HEK293 (cell line): ENCODE data around the gene PERM1.
"Not testable (repeated sequence)": the region's sequence is repeated elsewhere in the genome, so short reads cannot be mapped to it uniquely, and the experiment has no call there.

Experiments used
- CTCF ChIA-PET: fragments of 350-600 bp; formaldehyde crosslinking; extraction: SDS; loops from one replicate; lab custom pipeline; 2021; ENCODE audit warnings: antibody characterized with exemption; lab: Yijun Ruan, JAX
- POLR2A ChIA-PET: fragments of 300-600 bp; formaldehyde crosslinking; extraction: SDS; loops from one replicate; lab custom pipeline; 2020; ENCODE audit warnings: antibody characterized with exemption, inconsistent platforms; lab: Yijun Ruan, JAX
- H3K27ac ChIP-seq: fragments of 200-500 bp; sonication (Bioruptor generic); 2 replicates; pipeline ENCODE4 v1.5.1; 2014; ENCODE audit warnings: low read depth, low read length, control low read depth, inconsistent platforms; ENCODE audit errors: extremely low read depth
- H3K36me3 ChIP-seq, 2 experiments: fragments of 200-500 bp in 1 of 2; sonication (Bioruptor generic) in 1 of 2; 1 replicate in 1 of 2; 2 replicates in 1 of 2; pipeline ENCODE4 v1.5.1; 2014 to 2017; ENCODE audit warnings: inconsistent platforms in 2 of 2, low read length in 2 of 2; ENCODE audit not compliant: control insufficient read depth in 2 of 2, insufficient read depth in 1 of 2
- H3K4me1 ChIP-seq: fragments of 200-500 bp; sonication (Bioruptor generic); 2 replicates; pipeline ENCODE4 v1.5.1; 2014; ENCODE audit warnings: mild to moderate bottlenecking, low read length, inconsistent platforms; ENCODE audit not compliant: control insufficient read depth, insufficient read depth
- H3K4me3 ChIP-seq: 2 replicates; pipeline ENCODE4 v1.5.1; 2011; ENCODE audit warnings: low read depth, mild to moderate bottlenecking, control low read depth, low read length, moderate library complexity
- H3K9me3 ChIP-seq: fragments of 200-500 bp; sonication (Bioruptor generic); 2 replicates; pipeline ENCODE4 v1.5.1; 2014; ENCODE audit warnings: low read depth, low read length, inconsistent platforms; ENCODE audit not compliant: control insufficient read depth, insufficient read depth
- FEZF1 ChIP-seq: fragments of 450-650 bp; formaldehyde crosslinking; IDR thresholded peaks from 2 replicates; pipeline ENCODE4 v1.5.1; 2016; ENCODE audit warnings: missing biosample characterization, missing genetic modification characterization
- KLF10 ChIP-seq: fragments of 450-650 bp; IDR thresholded peaks from 2 replicates; pipeline ENCODE4 v1.5.1; 2018; ENCODE audit warnings: missing biosample characterization, mild to moderate bottlenecking, missing genetic modification characterization
- KLF7 ChIP-seq: fragments of 450-650 bp; formaldehyde crosslinking; IDR thresholded peaks from 2 replicates; pipeline ENCODE4 v1.5.1; 2016; ENCODE audit warnings: missing biosample characterization, missing genetic modification characterization, borderline replicate concordance
- KLF9 ChIP-seq: fragments of 450-650 bp; formaldehyde crosslinking; IDR thresholded peaks from 2 replicates; pipeline ENCODE4 v1.5.1; 2016; ENCODE audit warnings: missing biosample characterization, missing genetic modification characterization, low read depth
- PATZ1 ChIP-seq: fragments of 450-650 bp; formaldehyde crosslinking; IDR thresholded peaks from 2 replicates; pipeline ENCODE4 v1.5.1; 2016; ENCODE audit warnings: missing biosample characterization, missing genetic modification characterization
- SP2 ChIP-seq: fragments of 450-650 bp; formaldehyde crosslinking; IDR thresholded peaks from 2 replicates; pipeline ENCODE4 v1.5.1; 2016; ENCODE audit warnings: missing biosample characterization, missing genetic modification characterization
- ZNF132 ChIP-seq: fragments of 450-650 bp; formaldehyde crosslinking; IDR thresholded peaks from 2 replicates; pipeline ENCODE4 v1.5.1; 2017; ENCODE audit warnings: missing biosample characterization, missing genetic modification characterization, borderline replicate concordance
- ZNF544 ChIP-seq: fragments of 450-650 bp; formaldehyde crosslinking; IDR thresholded peaks from 2 replicates; pipeline ENCODE4 v1.5.0; 2017; ENCODE audit warnings: missing biosample characterization, missing genetic modification characterization
- ZNF600 ChIP-seq: fragments of 450-650 bp; formaldehyde crosslinking; IDR thresholded peaks from 2 replicates; pipeline ENCODE4 v1.5.1; 2016; ENCODE audit warnings: missing biosample characterization, missing genetic modification characterization
- TF ChIP-seq, protein P1 (sequence below): fragments of 450-650 bp; formaldehyde crosslinking; IDR thresholded peaks from 2 replicates; pipeline ENCODE4 v1.5.1; 2016; ENCODE audit warnings: missing biosample characterization, missing genetic modification characterization
- TF ChIP-seq, protein P2 (sequence below): fragments of 450-650 bp; formaldehyde crosslinking; IDR thresholded peaks from 2 replicates; pipeline ENCODE4 v1.5.1; 2016; ENCODE audit warnings: missing biosample characterization, missing genetic modification characterization
- TF ChIP-seq, protein P3 (sequence below): fragments of 450-650 bp; formaldehyde crosslinking; IDR thresholded peaks from 2 replicates; pipeline ENCODE4 v1.5.1; 2016; ENCODE audit warnings: missing biosample characterization, missing genetic modification characterization

Gene PERM1

GRCh38 chr1:1019122-1019999 lies 37.5 kb upstream of the PERM1 start (continued):
- TF ChIP-seq ZNF544 (tag by site-specific recombination) = no peak
- peak; percentile 71 for TF ChIP-seq KLF10
- TF ChIP-seq KLF7 (tag by site-specific recombination) = no peak
- TF ChIP-seq KLF9 (tag by site-specific recombination) = peak; percentile 92
- TF ChIP-seq, all 188 proteins: peak for 21

DNA sequence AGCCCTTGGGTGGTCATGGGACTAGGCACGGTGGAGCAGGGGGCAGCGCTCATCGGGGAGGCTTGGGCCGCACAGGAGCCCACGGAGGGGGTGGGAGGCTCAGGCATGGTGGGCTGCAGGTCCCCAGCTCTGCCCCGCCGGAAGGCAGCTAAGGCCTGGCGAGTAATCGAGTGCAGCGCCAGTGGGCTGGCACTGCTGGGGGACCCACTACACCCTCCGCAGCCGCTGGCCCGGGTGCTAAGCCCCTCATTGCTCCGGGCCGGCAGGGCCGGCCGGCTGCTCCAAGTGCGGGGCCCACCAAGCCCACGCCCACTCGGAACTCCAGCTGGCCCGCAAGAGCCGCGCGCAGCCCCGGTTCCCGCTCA lies 36.4 kb upstream of the PERM1 start:
- CTCF ChIA-PET = interaction anchor here (1.0 to 3.2 kb wide), 6 partner anchors 11 to 273 kb away, joined by 3 to 31 read pairs (median 7); no protein-coding TSS in a partner anchor

DNA sequence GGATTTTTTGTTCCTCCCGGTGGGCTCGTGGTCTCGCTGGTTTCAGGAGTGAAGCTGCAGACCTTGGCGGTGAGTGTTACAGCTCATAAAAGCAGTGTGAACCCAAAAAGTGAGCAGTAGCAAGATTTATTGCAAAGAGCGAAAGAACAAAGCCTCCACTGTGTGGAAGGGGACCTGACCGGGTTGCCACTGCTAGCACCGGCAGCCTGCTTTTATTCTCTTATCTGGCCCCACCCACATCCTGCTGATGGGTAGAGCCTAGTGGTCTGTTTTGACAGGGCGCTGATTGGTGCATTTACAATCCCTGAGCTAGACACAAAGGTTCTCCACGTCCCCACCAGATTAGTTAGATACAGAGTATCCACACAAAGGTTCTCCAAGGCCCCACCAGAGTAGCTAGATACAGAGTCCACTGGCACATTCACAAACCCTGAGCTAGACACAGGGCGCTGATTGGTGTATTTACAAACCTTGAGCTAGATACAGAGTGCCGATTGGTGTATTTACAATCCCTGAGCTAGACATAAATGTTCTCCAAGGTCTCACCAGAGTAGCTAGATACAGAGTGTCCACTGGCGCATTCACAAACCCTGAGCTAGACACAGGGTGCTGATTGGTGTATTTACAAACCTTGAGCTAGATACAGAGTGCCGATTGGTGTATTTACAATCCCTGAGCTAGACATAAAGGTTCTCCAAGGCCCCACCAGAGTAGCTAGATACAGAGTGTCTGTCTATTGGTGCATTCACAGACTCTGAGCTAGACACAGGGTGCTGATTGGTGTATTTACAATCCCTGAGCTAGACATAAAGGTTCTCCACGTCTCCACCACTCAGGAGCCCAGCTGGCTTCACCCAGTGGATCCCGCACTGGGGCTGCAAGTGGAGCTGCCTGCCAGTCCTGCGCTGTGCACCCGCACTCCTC lies 35.8 kb upstream of the PERM1 start:
- H3K36me3 ChIP-seq, H3K27ac ChIP-seq, H3K4me3 ChIP-seq, H3K9me3 ChIP-seq, H3K4me1 ChIP-seq: not testable (repeated sequence)
- CTCF ChIA-PET = interaction anchor here (0.7 to 3.2 kb wide), 5 partner anchors 9 to 58 kb away, joined by 3 to 31 read pairs (median 5); no protein-coding TSS in a partner anchor
- peak; percentile 32; the same call in 1 of the 2 replicates for TF ChIP-seq FEZF1 (tag by site-specific recombination)
- peak; percentile 44 for TF ChIP-seq SP2 (tag by site-specific recombination)
- POLR2A ChIA-PET = interaction anchor here (0.5 to 5.6 kb wide), 3 partner anchors 18 to 52 kb away, joined by 3 to 44 read pairs (median 7); partner anchors contain the start of gene HES4

More for the DNA sequence above, 36.4 kb upstream of the PERM1 start:
- not testable (repeated sequence) for H3K4me3 ChIP-seq, H3K9me3 ChIP-seq, H3K4me1 ChIP-seq, H3K27ac ChIP-seq
- POLR2A ChIA-PET = interaction anchor here (0.5 to 5.6 kb wide), 2 partner anchors 19 to 51 kb away, joined by 3 to 44 read pairs; partner anchors contain the start of gene HES4
- peaks cover 0 to 13% of the 10 kb centered on the region in 2 experiments; a peak in 1 of 3 replicates for H3K36me3 ChIP-seq

- no peaks in the 10 kb centered on the region for H3K4me1 ChIP-seq
- no peak overlapping the region for H3K4me3 ChIP-seq
- H3K36me3 ChIP-seq = peaks cover 0 to 4% of the 10 kb centered on the region in 2 experiments; a peak in 2 of 3 replicates
- ChIA-PET POLR2A (interaction anchor here (0.8 to 2.2 kb wide), 3 partner anchors 13 to 19 kb away, joined by 3 to 11 read pairs (median 3); no protein-coding TSS in a partner anchor), CTCF (interaction anchor here (0.6 to 3.0 kb wide), 7 partner anchors 8 to 424 kb away, joined by 3 to 20 read pairs (median 4); no protein-coding TSS in a partner anchor)
- no peaks in the 10 kb centered on the region for H3K9me3 ChIP-seq
- no peak overlapping the region for H3K27ac ChIP-seq
- no peak for TF ChIP-seq ZNF132 (tag by site-specific recombination)
- TF ChIP-seq PATZ1 = peak; percentile 51; the same call in 1 of the 2 replicates
- TF ChIP-seq, protein P1, sequence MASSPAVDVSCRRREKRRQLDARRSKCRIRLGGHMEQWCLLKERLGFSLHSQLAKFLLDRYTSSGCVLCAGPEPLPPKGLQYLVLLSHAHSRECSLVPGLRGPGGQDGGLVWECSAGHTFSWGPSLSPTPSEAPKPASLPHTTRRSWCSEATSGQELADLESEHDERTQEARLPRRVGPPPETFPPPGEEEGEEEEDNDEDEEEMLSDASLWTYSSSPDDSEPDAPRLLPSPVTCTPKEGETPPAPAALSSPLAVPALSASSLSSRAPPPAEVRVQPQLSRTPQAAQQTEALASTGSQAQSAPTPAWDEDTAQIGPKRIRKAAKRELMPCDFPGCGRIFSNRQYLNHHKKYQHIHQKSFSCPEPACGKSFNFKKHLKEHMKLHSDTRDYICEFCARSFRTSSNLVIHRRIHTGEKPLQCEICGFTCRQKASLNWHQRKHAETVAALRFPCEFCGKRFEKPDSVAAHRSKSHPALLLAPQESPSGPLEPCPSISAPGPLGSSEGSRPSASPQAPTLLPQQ = peak; percentile 42; the same call in 1 of the 2 replicates
- TF ChIP-seq, protein P2, sequence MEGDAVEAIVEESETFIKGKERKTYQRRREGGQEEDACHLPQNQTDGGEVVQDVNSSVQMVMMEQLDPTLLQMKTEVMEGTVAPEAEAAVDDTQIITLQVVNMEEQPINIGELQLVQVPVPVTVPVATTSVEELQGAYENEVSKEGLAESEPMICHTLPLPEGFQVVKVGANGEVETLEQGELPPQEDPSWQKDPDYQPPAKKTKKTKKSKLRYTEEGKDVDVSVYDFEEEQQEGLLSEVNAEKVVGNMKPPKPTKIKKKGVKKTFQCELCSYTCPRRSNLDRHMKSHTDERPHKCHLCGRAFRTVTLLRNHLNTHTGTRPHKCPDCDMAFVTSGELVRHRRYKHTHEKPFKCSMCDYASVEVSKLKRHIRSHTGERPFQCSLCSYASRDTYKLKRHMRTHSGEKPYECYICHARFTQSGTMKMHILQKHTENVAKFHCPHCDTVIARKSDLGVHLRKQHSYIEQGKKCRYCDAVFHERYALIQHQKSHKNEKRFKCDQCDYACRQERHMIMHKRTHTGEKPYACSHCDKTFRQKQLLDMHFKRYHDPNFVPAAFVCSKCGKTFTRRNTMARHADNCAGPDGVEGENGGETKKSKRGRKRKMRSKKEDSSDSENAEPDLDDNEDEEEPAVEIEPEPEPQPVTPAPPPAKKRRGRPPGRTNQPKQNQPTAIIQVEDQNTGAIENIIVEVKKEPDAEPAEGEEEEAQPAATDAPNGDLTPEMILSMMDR (tag by site-specific recombination) = no peak
- TF ChIP-seq ZNF600 (tag by site-specific recombination) = peak; percentile 62
- TF ChIP-seq, protein P3, sequence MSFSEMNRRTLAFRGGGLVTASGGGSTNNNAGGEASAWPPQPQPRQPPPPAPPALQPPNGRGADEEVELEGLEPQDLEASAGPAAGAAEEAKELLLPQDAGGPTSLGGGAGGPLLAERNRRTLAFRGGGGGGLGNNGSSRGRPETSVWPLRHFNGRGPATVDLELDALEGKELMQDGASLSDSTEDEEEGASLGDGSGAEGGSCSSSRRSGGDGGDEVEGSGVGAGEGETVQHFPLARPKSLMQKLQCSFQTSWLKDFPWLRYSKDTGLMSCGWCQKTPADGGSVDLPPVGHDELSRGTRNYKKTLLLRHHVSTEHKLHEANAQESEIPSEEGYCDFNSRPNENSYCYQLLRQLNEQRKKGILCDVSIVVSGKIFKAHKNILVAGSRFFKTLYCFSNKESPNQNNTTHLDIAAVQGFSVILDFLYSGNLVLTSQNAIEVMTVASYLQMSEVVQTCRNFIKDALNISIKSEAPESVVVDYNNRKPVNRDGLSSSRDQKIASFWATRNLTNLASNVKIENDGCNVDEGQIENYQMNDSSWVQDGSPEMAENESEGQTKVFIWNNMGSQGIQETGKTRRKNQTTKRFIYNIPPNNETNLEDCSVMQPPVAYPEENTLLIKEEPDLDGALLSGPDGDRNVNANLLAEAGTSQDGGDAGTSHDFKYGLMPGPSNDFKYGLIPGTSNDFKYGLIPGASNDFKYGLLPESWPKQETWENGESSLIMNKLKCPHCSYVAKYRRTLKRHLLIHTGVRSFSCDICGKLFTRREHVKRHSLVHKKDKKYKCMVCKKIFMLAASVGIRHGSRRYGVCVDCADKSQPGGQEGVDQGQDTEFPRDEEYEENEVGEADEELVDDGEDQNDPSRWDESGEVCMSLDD = 0 out of 2 replicates have a peak, but pooled peaks have one; percentile 40
These were observed 33.1 kb upstream of the PERM1 start for GRCh38 chr1:1014799-1015681.
